Measurements from ENCODE around the gene CCDC91. TPM values are rescaled to one million over a fixed set of nuclear protein-coding genes. Genes with fewer than 3 reads are reported as not detected.

CCDC91 gene
- total and polyA plus RNA-seq, 9 of the 15 experiments (the other 6 are each of a cell fraction or from before 2014, with no cell fraction given) = 10.1 to 31.1 (median 26.3) TPM

DNA sequence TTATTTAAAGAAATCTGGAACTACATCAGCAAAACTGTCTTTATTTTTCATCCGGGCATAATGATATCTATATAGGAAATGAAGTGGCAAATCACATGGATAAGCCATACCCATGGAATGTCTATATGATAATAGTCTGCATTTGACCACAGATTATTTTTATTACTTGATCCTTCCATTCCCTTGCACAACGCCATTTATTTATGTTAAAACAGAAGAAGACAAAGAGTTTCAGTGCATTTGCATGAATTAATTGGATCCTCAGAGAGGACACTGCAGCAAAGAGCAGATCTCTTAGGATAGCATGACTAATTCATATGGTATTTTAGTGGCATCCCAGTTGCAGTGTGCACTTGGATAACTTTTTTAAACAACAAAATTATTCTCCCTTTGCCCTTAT, 345.0 kb downstream of the CCDC91 start:
- Histone ChIP-seq H3K36me3 (ENCODE audit: control insufficient read depth, insufficient read depth, low read length) (no peaks in the 10 kb centered on the region), H3K27ac (ENCODE audit: extremely low read depth, low read depth, low read length) (no peak overlapping the region), H3K4me1 (replicated peaks in 1 of 2; ENCODE audit: control insufficient read depth in 2 of 2, insufficient read depth in 2 of 2, low read length in 2 of 2) (no peaks in the 10 kb centered on the region; a peak in 1 of 5 replicates), H3K9me1 (ENCODE audit: control insufficient read depth, insufficient read depth, low read length) (no peaks in the 10 kb centered on the region), H3K9ac (ENCODE audit: insufficient read depth in 1 of 2, low read depth in 2 of 2, low read length in 2 of 2) (no peak overlapping the region), H3K4me2 (ENCODE audit: insufficient read depth, low read length) (no peak overlapping the region), H3K9me3 (replicated peaks; ENCODE audit: control insufficient read depth, insufficient read depth, low read depth, low read length) (no peaks in the 10 kb centered on the region), H3K79me2 (ENCODE audit: control insufficient read depth, insufficient read depth, low read length) (no peaks in the 10 kb centered on the region), H2AFZ (ENCODE audit: low read depth, low read length) (no peak overlapping the region), H3K27me3 (ENCODE audit: control insufficient read depth in 2 of 2, insufficient read depth in 2 of 2, low read length in 2 of 2) (no peaks in the 10 kb centered on the region), H3K4me3 (no peak overlapping the region), H4K20me1 (replicated peaks; ENCODE audit: control insufficient read depth, insufficient read depth, low read length) (no peaks in the 10 kb centered on the region)
- ChIA-PET CTCF (ENCODE audit: low intra/inter-chr PET ratio) (no interaction called here), POLR2A (no interaction called here)
- 55% methylated on average over 2 of the region's 2 CpGs for WGBS (ENCODE audit: insufficient coverage, low coverage, missing lambda C conversion rate)
- BruUV-seq (replicated peaks) = no TSS peak
- FAIRE-seq = no peak
- in situ Hi-C loops (cut with MboI) = no loop called here
- intact Hi-C loops (cut with micrococcal nuclease) = no loop called here
- no peak for DNase-seq (ENCODE audit: extremely low read depth in 1 of 4, low spot score in 3 of 4)
- ATAC-seq = no peak
- TF ChIP-seq FOXM1 (IDR thresholded peaks at IDR 0.05; ENCODE audit: low read depth) = no peak
- TF ChIP-seq FOXM1 (CRISPR knock-in tag; IDR thresholded peaks at IDR 0.05; ENCODE audit: low read depth) = no peak
- TF ChIP-seq NFE2L1 (tag; IDR thresholded peaks at IDR 0.05; ENCODE audit: borderline replicate concordance, low read depth) = no peak
- TF ChIP-seq ZNF263 (CRISPR knock-in tag; IDR thresholded peaks at IDR 0.05; ENCODE audit: borderline replicate concordance) = no peak
- TF ChIP-seq COPS2 (conservative IDR thresholded peaks at IDR 0.05) = no peak
- TF ChIP-seq, protein P1, sequence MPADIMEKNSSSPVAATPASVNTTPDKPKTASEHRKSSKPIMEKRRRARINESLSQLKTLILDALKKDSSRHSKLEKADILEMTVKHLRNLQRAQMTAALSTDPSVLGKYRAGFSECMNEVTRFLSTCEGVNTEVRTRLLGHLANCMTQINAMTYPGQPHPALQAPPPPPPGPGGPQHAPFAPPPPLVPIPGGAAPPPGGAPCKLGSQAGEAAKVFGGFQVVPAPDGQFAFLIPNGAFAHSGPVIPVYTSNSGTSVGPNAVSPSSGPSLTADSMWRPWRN (IDR thresholded peaks at IDR 0.05; ENCODE audit: low read depth) = no peak
- TF ChIP-seq KLF1 (tag; IDR thresholded peaks at IDR 0.05) = no peak
- TF ChIP-seq CAMTA2 (CRISPR knock-in tag; conservative IDR thresholded peaks at IDR 0.05) = no peak
- TF ChIP-seq BDP1 (IDR thresholded peaks at IDR 0.05; ENCODE audit: insufficient read depth, insufficient read length) = no peak
- TF ChIP-seq TOE1 (IDR thresholded peaks at IDR 0.05; ENCODE audit: borderline replicate concordance) = no peak
- TF ChIP-seq TOE1 (CRISPR knock-in tag; IDR thresholded peaks at IDR 0.05; ENCODE audit: borderline replicate concordance, low read depth) = no peak
